Kidney (tissue), 14 donors: ENCODE results near the gene REEP1. TPM values are rescaled to one million over a fixed set of nuclear protein-coding genes. Genes with fewer than 3 reads are reported as not detected.
A peak's percentile ranks its signal among the peaks of the same experiment; 100 is the strongest.

ENCODE experiments used
- DNase-seq, 5 donors: peaks; one replicate each; pipeline ENCODE4 v3.0.0-alpha.2; 2013 to 2020
- FAIRE-seq: peaks from 2 replicates; lab custom pipeline; 2012; peaks lifted over from hg19 to GRCh38; lab: Jason Lieb, UNC
- H3K27ac ChIP-seq, 2 donors: one replicate each; pipeline ENCODE4 v1.7.0; 2013; ENCODE audit warnings: low read depth in 2 of 2, low read length in 2 of 2, inconsistent platforms in 1 of 2
- H3K27me3 ChIP-seq: one replicate; pipeline ENCODE4 v1.7.1; 2013; ENCODE audit warnings: low read length, inconsistent platforms; ENCODE audit not compliant: control insufficient read depth, insufficient read depth
- H3K36me3 ChIP-seq, 3 donors: one replicate each; pipeline versions ENCODE4 v1.7.0 to v1.7.1; 2013; ENCODE audit warnings: low read length in 3 of 3, control low read depth in 1 of 3, inconsistent platforms in 1 of 3; ENCODE audit not compliant: insufficient read depth in 3 of 3, control insufficient read depth in 2 of 3
- H3K4me1 ChIP-seq, 3 donors: one replicate each; pipeline versions ENCODE4 v1.7.0 to v1.7.1; 2013; ENCODE audit warnings: low read length in 3 of 3, inconsistent platforms in 1 of 3, low read depth in 1 of 3; ENCODE audit not compliant: control insufficient read depth in 2 of 3, insufficient read depth in 2 of 3
- H3K4me3 ChIP-seq, 3 donors: one replicate each; pipeline versions ENCODE4 v1.7.0 to v1.8.1; 2013; ENCODE audit warnings: low read length in 3 of 3, control low read depth in 1 of 3, inconsistent platforms in 1 of 3
- H3K9ac ChIP-seq, 3 donors: one replicate each; pipeline versions ENCODE4 v1.7.0 to v1.7.1; 2013; ENCODE audit warnings: low read length in 3 of 3, control low read depth in 1 of 3, inconsistent platforms in 1 of 3
- H3K9me3 ChIP-seq, 3 donors: one replicate each; pipeline versions ENCODE4 v1.7.0 to v1.7.1; 2013; ENCODE audit warnings: low read length in 3 of 3, control low read depth in 1 of 3, inconsistent platforms in 1 of 3; ENCODE audit not compliant: control insufficient read depth in 2 of 3, insufficient read depth in 1 of 3
- intact Hi-C: fragments of 100-400 bp; cut with DNase I; formaldehyde crosslinking; loops from one replicate; pipeline ENCODE4 v1.11.1; 2022
- polyA plus RNA-seq: library from polyadenylated mRNA; stranded (reverse); fragments of 350-450 nt; fragmentation: Illumina TruSeq; extraction: RNeasy Lipid Tissue Mini Kit (QIAGEN cat#74804); gene quantifications from one replicate; pipeline ENCODE4 v1.2.3, GENCODE V29; 2014; ENCODE audit warnings: low read depth, low replicate concordance; ENCODE audit not compliant: insufficient read depth
- total RNA-seq: library from RNA; stranded (reverse); fragmentation: NEBNext Ultra II Directional; extraction: Animal tissue kit (Norgen Biotek cat#: 25700); gene quantifications from one replicate; pipeline ENCODE4 v1.2.1, GENCODE V29; 2021
- TF ChIP-seq, protein P1 (sequence below): IDR thresholded peaks from 3 replicates; pipeline ENCODE4 v1.5.1; 2012; ENCODE audit warnings: mild to moderate bottlenecking, moderate library complexity, borderline replicate concordance; ENCODE audit not compliant: insufficient read depth; ENCODE audit errors: extremely low read depth
- donor health status: control.
- donor health status: control.
- donor health status: control.
- donor health status: control.
- donor health status: control.
- donor health status: DM: yes; HTN: yes; CAD: no.
- donor health status: Normal renal cell carcinoma (clear cell type).

Gene REEP1
- total and polyA plus RNA-seq, 2 donors from 2014 or later: 3.3 to 4.3 TPM

GRCh38 chr2:86285981-86286380, 51.4 kb downstream of the REEP1 start:
- intact Hi-C loops: no loop called here
- TF ChIP-seq, protein P1, sequence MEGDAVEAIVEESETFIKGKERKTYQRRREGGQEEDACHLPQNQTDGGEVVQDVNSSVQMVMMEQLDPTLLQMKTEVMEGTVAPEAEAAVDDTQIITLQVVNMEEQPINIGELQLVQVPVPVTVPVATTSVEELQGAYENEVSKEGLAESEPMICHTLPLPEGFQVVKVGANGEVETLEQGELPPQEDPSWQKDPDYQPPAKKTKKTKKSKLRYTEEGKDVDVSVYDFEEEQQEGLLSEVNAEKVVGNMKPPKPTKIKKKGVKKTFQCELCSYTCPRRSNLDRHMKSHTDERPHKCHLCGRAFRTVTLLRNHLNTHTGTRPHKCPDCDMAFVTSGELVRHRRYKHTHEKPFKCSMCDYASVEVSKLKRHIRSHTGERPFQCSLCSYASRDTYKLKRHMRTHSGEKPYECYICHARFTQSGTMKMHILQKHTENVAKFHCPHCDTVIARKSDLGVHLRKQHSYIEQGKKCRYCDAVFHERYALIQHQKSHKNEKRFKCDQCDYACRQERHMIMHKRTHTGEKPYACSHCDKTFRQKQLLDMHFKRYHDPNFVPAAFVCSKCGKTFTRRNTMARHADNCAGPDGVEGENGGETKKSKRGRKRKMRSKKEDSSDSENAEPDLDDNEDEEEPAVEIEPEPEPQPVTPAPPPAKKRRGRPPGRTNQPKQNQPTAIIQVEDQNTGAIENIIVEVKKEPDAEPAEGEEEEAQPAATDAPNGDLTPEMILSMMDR: no peak
- FAIRE-seq: no peak
- Histone ChIP-seq H3K9ac (no peak overlapping the region), H3K36me3 (no peaks in the 10 kb centered on the region), H3K4me1 (peaks cover 0 to 11% (median 10%) of the 10 kb centered on the region in 3 donors), H3K27me3 (no peaks in the 10 kb centered on the region), H3K9me3 (no peaks in the 10 kb centered on the region), H3K27ac (no peak overlapping the region), H3K4me3 (no peak overlapping the region)
- DNase-seq: no peak

DNA sequence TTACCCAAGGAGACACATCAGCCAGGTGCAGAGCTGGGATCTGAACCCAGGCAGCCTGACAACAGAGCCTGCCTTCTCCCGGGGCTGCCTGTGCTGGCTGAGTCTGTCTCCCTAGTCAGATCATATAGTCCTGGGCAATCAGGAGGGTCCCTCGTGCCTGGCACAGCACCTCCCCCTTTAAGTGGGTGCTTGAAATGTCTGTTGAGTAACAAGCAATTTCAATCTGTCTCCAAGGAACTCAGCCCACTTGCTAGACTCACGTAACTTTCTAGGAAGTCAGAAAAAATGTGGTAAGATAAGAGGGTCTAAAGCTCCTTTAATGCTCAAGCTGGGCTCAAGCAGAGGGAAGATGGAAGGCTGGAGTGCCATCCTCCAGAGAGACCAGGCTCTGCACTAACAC, 51.9 kb downstream of the REEP1 start:
- Histone ChIP-seq H3K4me1 (peaks cover 0 to 11% (median 10%) of the 10 kb centered on the region in 3 donors), H3K36me3 (no peaks in the 10 kb centered on the region), H3K9me3 (no peaks in the 10 kb centered on the region), H3K9ac (no peak overlapping the region), H3K27ac (no peak overlapping the region), H3K27me3 (no peaks in the 10 kb centered on the region), H3K4me3 (no peak overlapping the region)
- TF ChIP-seq, protein P1: no peak
- no peak for DNase-seq
- FAIRE-seq: no peak
- intact Hi-C loops: no loop called here

- Histone ChIP-seq H3K9ac (no peak overlapping the region), H3K36me3 (no peaks in the 10 kb centered on the region), H3K4me3 (no peak overlapping the region), H3K27me3 (no peaks in the 10 kb centered on the region), H3K9me3 (no peaks in the 10 kb centered on the region), H3K27ac (no peak overlapping the region), H3K4me1 (peaks cover 0 to 11% (median 10%) of the 10 kb centered on the region in 3 donors)
- TF ChIP-seq, protein P1: no peak
- intact Hi-C loops: no loop called here
- FAIRE-seq (no peak), DNase-seq (no peak)
Observed at GRCh38 chr2:86284987-86285386, 52.4 kb downstream of the REEP1 start.

DNA sequence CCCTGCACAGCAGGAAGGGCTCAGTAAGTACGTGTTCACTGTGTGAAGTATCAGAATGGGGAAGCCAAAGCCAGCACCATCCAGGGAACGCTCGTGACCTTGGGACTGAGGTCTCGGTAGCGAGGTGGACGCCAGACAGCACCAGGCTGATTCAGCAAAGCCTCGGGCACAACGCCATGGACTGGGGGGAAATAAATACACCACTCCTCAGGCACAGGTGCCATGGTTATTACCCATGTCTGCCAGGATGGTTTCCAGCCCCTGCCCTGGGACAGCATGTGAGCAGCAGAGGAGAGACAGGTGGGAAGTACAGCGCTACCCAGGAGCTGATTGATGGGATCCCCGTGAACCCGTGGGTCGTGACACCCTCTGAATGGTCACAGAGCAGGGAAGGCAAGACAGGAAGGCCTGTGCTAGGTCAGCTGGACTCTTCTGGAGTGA, 53.0 kb downstream of the REEP1 start:
- Histone ChIP-seq H3K36me3 (no peaks in the 10 kb centered on the region), H3K4me3 (no peak overlapping the region), H3K9me3 (no peaks in the 10 kb centered on the region), H3K27me3 (no peaks in the 10 kb centered on the region), H3K27ac (no peak overlapping the region), H3K9ac (no peak overlapping the region), H3K4me1 (peaks cover 0 to 11% (median 10%) of the 10 kb centered on the region in 3 donors)
- intact Hi-C loops: no loop called here
- TF ChIP-seq, protein P1: no peak
- FAIRE-seq: no peak
- peak in 2 of 5 donors; percentile 41 to 77 for DNase-seq
